Adipocyte (in vitro differentiated cells): ENCODE data around the gene RNGTT.

ENCODE experiments used
- DNase-seq: peaks from one replicate; pipeline ENCODE4 v3.0.0-alpha.2; 2015; ENCODE audit warnings: low read depth
- H3K27me3 ChIP-seq: replicated peaks from 2 replicates; pipeline ENCODE4 v1.7.0; 2013; ENCODE audit warnings: mild to moderate bottlenecking, low read length, moderate library complexity; ENCODE audit not compliant: control insufficient read depth, insufficient read depth
- H3K36me3 ChIP-seq: 2 replicates; pipeline ENCODE4 v1.7.0; 2013; ENCODE audit warnings: low read length, mild to moderate bottlenecking, moderate library complexity; ENCODE audit not compliant: control insufficient read depth, insufficient read depth, severe bottlenecking
- H3K4me1 ChIP-seq: 2 replicates; pipeline ENCODE4 v1.7.0; 2013; ENCODE audit warnings: mild to moderate bottlenecking, low read length, moderate library complexity; ENCODE audit not compliant: control insufficient read depth, insufficient read depth
- H3K4me3 ChIP-seq: 2 replicates; pipeline ENCODE4 v1.7.0; 2013; ENCODE audit warnings: mild to moderate bottlenecking, low read length, moderate library complexity
- H3K9ac ChIP-seq: 2 replicates; pipeline ENCODE4 v1.7.0; 2013; ENCODE audit warnings: mild to moderate bottlenecking, low read length, moderate library complexity
- H3K9me3 ChIP-seq: 2 replicates; pipeline ENCODE4 v1.7.0; 2013; ENCODE audit warnings: mild to moderate bottlenecking, low read length, moderate library complexity; ENCODE audit not compliant: control insufficient read depth

RNGTT gene

DNA sequence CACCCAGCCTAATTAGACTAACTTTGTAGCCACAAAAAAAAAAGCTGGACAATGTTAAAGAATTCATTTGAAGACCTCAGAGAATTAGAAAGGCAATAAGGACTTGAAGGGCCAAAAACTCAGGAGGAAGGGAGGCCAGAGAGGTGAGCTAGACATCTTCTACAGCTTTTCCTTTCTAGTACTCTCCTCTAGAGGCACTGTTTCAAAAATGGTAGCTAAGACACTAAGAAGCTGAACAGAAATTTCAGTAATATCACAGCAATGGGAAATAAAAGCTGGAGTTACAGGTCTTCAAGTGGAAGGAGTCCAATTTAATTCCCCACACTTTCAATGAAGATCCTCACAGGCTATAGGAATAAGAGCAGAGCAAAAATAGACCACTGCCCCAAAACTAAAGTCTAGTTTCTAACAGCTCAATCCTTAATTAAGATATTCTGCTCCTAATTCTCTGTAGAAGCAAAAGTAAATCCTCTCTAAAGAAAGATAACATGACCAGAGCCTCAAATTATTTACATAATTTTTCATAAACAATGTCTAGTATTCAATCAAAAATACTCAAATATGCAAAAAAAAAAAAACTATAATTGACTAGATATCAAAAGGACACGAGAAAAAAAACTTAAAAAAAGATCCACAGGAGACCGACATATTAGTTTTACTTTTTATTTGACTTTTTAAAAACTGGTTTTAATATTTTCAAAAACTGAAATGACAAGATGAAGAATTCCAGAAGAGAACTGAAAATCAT lies 63.7 kb downstream of the RNGTT start:
- no peaks in the 10 kb centered on the region for H3K36me3 ChIP-seq
- H3K4me1 ChIP-seq, result no peaks in the 10 kb centered on the region
- no peaks in the 10 kb centered on the region for H3K9me3 ChIP-seq
- no peak overlapping the region for H3K9ac ChIP-seq
- no peaks in the 10 kb centered on the region for H3K27me3 ChIP-seq
- H3K4me3 ChIP-seq, result no peak overlapping the region
- DNase-seq, result no peak

DNA sequence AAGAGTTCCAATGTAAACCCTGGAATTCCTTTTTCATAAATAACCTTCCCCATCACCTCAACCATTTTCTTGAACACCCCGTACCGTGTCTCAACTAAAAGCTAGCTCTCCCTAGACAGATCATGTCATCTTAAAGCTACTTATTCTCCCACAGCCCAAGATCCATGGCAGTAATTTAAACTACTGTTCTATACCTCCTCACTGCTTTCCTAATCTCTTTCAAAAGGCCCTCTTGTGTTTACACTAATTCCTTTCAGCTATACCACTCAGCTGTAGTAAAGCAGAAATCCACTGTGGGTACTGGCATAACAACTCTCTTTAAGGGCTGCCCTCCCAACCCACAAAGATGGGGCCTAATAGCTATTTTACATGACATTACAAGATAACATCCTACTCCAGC lies 67.5 kb downstream of the RNGTT start:
- peaks cover 4% of the 10 kb centered on the region for H3K4me1 ChIP-seq
- H3K36me3 ChIP-seq, result no peaks in the 10 kb centered on the region
- no peak overlapping the region for H3K4me3 ChIP-seq
- DNase-seq, result no peak
- no peaks in the 10 kb centered on the region for H3K9me3 ChIP-seq
- H3K27me3 ChIP-seq, result no peaks in the 10 kb centered on the region
- no peak overlapping the region for H3K9ac ChIP-seq

DNA sequence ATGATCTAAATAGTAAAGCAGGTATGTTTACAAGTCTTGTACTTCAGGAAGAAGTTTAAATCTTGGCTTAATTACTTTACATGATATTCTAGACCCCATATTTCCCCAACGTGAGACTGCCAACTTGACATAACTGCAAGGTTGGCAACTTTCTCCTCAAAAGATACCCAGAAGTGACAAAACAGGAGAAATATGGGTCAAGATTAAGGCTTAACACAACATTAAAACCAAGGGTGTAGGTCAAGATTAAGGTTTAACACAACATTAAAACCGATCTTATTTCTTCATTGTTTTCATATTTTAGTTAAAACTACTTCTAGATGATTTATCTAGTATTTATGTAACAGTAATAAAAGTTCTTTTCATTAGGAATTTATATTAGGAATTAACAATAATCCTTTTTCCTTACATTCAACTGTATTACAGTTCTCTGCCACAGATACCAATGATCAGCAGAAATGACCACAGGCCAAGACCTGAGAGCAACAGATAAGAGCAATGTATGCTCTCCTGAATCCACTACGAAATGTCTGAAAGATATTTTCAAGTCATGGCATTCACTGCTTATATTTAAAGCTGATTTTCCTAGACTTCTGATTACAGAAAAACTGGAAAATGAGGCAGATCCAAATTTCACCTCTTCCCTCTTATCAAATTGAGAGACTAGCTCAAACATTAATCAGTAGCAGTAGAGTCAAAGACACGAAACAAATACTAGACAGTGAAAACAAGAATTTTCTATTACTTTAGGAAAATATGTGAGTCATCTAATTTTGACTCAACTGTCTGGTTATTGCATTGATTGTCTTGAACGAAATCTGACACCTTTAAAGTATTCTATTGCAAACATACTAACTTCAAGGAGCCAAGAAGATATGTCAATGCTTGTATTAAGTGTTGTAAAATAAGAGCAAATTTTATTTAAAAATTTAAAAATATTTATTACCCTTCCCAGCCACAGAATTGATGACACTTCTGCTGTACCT lies 72.3 kb downstream of the RNGTT start:
- H3K9ac ChIP-seq, result no peak overlapping the region
- H3K9me3 ChIP-seq, result no peaks in the 10 kb centered on the region
- H3K4me3 ChIP-seq, result no peak overlapping the region
- H3K36me3 ChIP-seq, result peaks cover 12% of the 10 kb centered on the region
- H3K27me3 ChIP-seq, result no peaks in the 10 kb centered on the region
- peak; percentile 47 for DNase-seq
- H3K4me1 ChIP-seq, result peaks cover 4% of the 10 kb centered on the region

DNA sequence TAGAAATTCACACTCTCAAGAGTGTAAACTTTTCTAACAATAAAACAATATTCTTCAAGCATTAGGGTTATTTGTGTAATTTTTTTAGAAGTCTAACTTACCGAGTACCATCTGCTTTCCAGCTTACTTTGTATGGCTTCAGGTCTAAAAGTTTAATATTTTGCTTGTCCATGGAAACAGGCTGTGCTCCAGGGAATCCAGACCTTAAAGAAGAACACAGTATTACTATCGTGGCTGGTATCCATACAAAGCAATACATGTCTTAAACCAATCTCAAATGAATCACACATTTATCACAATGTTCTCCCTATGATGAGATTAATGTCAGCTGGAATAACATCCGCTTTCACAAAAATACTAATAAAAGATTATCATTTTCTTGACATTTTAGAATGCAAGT lies 73.0 kb downstream of the RNGTT start:
- no peaks in the 10 kb centered on the region for H3K27me3 ChIP-seq
- no peaks in the 10 kb centered on the region for H3K9me3 ChIP-seq
- peaks cover 12% of the 10 kb centered on the region for H3K36me3 ChIP-seq
- peaks cover 4% of the 10 kb centered on the region for H3K4me1 ChIP-seq
- DNase-seq, result no peak
- H3K9ac ChIP-seq, result no peak overlapping the region
- no peak overlapping the region for H3K4me3 ChIP-seq

DNA sequence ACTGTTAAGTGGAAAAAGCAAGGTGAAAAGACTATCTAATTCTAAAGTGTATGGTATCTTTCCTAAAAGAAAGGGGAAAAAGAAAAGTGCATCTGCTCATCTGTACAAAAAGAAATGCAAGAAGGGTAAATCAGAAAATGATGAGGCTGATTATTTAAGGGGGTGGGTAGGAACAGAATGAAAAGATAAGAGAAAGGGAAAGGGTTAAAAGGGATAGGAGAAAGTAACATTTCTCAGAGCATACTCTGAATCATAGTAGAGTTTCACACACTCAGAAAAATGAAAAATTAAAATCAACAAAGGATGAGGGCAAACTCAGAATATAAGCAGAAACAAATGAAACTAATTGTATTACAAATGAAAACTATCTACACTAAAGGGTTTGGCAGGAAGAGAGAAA lies 79.1 kb downstream of the RNGTT start:
- Histone ChIP-seq H3K9me3 (peaks cover 4% of the 10 kb centered on the region), H3K27me3 (no peaks in the 10 kb centered on the region), H3K4me1 (peaks cover 10% of the 10 kb centered on the region), H3K36me3 (peaks cover 20% of the 10 kb centered on the region), H3K4me3 (no peak overlapping the region), H3K9ac (no peak overlapping the region)
- no peak for DNase-seq

DNA sequence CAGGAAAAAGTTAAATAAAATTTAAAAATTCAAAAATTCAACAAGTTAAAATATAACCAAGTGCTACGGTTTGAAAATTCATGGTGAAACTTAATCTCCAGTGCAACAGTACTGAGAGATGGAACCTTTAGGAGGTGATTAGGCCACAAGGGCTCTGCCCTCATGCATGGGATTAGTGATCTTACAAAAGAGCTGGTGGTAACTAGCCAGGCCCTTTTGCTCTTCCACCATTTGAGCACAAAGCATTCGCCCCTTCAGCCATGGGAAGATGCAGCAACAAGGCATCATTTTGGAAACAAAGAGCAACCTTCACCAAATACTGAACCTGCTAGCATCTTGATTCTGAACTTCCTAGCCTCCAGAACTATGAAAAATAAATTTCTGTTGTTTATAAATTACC lies 80.9 kb downstream of the RNGTT start:
- H3K4me1 ChIP-seq, result peaks cover 10% of the 10 kb centered on the region
- DNase-seq, result no peak
- H3K4me3 ChIP-seq, result no peak overlapping the region
- H3K9ac ChIP-seq, result no peak overlapping the region
- H3K36me3 ChIP-seq, result peaks cover 14% of the 10 kb centered on the region
- no peaks in the 10 kb centered on the region for H3K27me3 ChIP-seq
- peaks cover 4% of the 10 kb centered on the region for H3K9me3 ChIP-seq

DNA sequence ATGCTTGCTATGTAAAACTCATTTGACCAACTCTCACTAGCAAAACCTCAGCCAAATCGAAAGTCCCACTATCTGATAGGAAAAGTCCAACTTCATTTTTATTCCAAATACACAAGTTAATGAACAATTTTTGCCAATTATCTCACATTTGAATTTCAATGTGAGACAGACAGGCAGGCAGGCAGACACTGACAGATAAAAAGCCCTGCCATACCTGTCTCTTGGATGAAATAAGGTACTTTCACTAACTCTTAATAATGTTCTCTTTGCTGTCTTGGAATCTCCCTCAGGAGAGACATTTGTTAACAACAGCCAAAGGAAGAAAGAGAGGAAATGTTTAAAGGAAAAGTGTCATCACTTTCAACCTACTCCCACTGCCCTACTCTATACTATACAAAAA lies 82.0 kb downstream of the RNGTT start:
- Histone ChIP-seq H3K9me3 (peaks cover 4% of the 10 kb centered on the region), H3K4me3 (no peak overlapping the region), H3K4me1 (peaks cover 10% of the 10 kb centered on the region), H3K27me3 (no peaks in the 10 kb centered on the region), H3K36me3 (peaks cover 9% of the 10 kb centered on the region), H3K9ac (no peak overlapping the region)
- peak; percentile 44 for DNase-seq

DNA sequence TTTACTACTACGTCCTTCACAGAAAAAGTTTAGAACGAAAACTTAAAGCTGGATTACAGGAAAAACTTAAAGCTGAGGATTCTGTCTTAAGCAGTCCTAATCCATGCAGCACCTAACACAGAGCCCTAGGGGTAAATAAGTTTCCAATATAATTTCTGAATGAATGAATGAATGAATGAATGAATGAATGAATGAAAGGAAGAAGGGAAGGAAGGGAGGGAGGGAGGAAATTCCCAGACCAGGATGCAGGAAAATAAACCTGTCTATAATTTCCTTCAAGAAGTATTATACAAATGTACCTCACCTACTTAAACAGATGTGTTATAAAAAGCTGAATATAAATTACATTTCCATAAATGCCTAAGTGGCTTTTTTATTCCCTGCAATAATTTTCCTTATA lies 83.4 kb downstream of the RNGTT start:
- DNase-seq, result no peak
- H3K27me3 ChIP-seq, result no peaks in the 10 kb centered on the region
- peaks cover 1% of the 10 kb centered on the region for H3K9me3 ChIP-seq
- H3K9ac ChIP-seq, result no peak overlapping the region
- peaks cover 5% of the 10 kb centered on the region for H3K36me3 ChIP-seq
- H3K4me3 ChIP-seq, result no peak overlapping the region
- H3K4me1 ChIP-seq, result peaks cover 10% of the 10 kb centered on the region

DNA sequence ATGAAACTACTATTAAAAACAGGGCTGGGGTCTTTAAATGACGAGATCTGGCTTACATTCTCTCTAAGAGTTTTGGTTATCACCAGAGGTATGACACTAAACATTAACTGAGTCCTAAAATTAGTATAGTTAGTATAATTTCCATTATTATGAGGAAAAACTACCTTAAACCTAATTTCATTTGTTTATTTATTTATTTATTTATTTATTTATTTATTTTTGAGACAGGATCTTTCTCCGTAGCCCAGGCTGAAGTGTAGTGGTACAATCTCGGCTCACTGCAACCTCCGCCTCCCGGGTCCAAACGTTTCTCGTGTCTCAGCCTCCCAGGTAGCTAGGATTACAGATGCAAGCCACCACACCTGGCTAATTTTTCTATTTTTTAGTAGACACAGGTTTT lies 85.5 kb downstream of the RNGTT start:
- Histone ChIP-seq H3K9me3 (no peaks in the 10 kb centered on the region), H3K4me3 (no peak overlapping the region), H3K4me1 (peaks cover 15% of the 10 kb centered on the region), H3K27me3 (no peaks in the 10 kb centered on the region), H3K9ac (no peak overlapping the region), H3K36me3 (no peaks in the 10 kb centered on the region)
- DNase-seq, result no peak

DNA sequence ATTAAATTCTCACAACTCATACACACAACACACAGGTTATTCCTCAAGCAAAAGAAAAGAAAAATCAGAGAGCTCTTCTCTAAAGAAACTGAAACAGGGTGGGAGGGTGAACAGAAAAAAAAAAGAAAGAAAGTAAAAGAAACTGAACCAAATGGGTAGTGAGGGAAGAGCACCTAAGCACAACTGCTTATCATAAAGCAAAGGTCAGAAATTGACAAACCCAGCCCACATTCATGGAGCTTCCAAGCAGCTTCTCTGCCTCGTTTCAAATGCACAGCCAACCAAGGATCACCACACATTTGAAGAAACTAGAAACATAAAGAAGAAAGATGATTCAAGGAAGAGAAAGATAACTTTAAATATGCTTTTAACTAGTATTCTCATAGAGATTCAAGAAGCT lies 90.5 kb downstream of the RNGTT start:
- Histone ChIP-seq H3K9me3 (no peaks in the 10 kb centered on the region), H3K9ac (no peak overlapping the region), H3K4me1 (peaks cover 10% of the 10 kb centered on the region), H3K4me3 (no peak overlapping the region), H3K36me3 (no peaks in the 10 kb centered on the region), H3K27me3 (no peaks in the 10 kb centered on the region)
- no peak for DNase-seq

DNA sequence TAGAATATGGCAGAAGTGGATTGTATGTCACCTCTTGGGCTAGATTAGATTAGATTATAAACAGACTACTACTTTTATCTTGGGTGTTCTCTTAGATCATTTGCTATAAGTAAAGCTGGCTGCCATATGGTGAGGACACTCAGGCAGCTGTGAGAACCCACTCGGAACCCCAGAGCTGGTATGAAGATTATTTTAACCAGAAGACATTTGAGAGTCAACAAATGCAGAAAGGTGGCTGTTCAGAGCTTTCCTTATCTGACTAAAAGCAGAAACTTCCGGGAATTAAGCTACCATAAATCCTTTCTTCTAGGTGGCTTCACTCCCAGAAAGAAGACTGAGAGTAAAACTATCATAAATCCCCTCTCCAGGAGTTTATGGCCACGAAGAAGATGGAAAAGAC lies 91.9 kb downstream of the RNGTT start:
- DNase-seq, result no peak
- Histone ChIP-seq H3K4me3 (no peak overlapping the region), H3K9me3 (no peaks in the 10 kb centered on the region), H3K9ac (no peak overlapping the region), H3K36me3 (no peaks in the 10 kb centered on the region), H3K4me1 (peaks cover 12% of the 10 kb centered on the region), H3K27me3 (no peaks in the 10 kb centered on the region)
